SK-N-SH (cell line): Measurements from ENCODE around the gene OR10T2. TPM values are rescaled to one million over a fixed set of nuclear protein-coding genes. Genes with fewer than 3 reads are reported as not detected.

ENCODE experiments used
- CTCF ChIA-PET: fragments of 300-600, 350-600 bp; formaldehyde crosslinking; extraction: SDS; loops from one replicate; lab custom pipeline; 2021; lab: Yijun Ruan, JAX
- POLR2A ChIA-PET: fragments of 350-600 bp; sonication (Branson Sonifier 250); formaldehyde crosslinking; extraction: SDS; loops from one replicate; lab custom pipeline; 2020; ENCODE audit warnings: antibody characterized with exemption, inconsistent platforms; lab: Yijun Ruan, JAX
- DNase-seq: peaks from one replicate; pipeline ENCODE4 v3.0.0; 2012
- H2AFZ ChIP-seq: fragments of 200-600 bp; sonication (generic); 2 replicates; pipeline ENCODE4 v1.8.1; 2016; ENCODE audit warnings: antibody characterized with exemption, mild to moderate bottlenecking, low read depth
- H3F3A ChIP-seq: fragments of 200-600 bp; sonication (generic); replicated peaks from 2 replicates; pipeline ENCODE3; 2016; ENCODE audit warnings: antibody characterized with exemption, mild to moderate bottlenecking; ENCODE audit not compliant: insufficient read depth
- H3K27ac ChIP-seq, 2 experiments: fragments of 200-500 bp in 1 of 2; fragments of 200-600 bp in 1 of 2; sonication (Bioruptor generic) in 1 of 2; sonication (generic), shearing (Covaris generic) in 1 of 2; 2 replicates each; pipeline versions ENCODE4 v1.5.1 to v1.6.1; 2014 to 2016; ENCODE audit warnings: low read depth in 2 of 2, inconsistent platforms in 1 of 2, low read length in 1 of 2, mild to moderate bottlenecking in 1 of 2, mixed read lengths in 1 of 2
- H3K27me3 ChIP-seq: fragments of 200-600 bp; sonication (generic), shearing (Covaris generic); 2 replicates; pipeline ENCODE4 v1.6.1; 2016; ENCODE audit warnings: mixed run types; ENCODE audit not compliant: insufficient read depth
- H3K36me3 ChIP-seq, 2 experiments: fragments of 200-500 bp in 1 of 2; fragments of 200-600 bp in 1 of 2; sonication (Bioruptor generic) in 1 of 2; sonication (generic) in 1 of 2; replicated peaks in 1 of 2; 2 replicates each; pipeline versions ENCODE3 to v1.5.1; 2014 to 2016; ENCODE audit warnings: low read length in 1 of 2, mild to moderate bottlenecking in 1 of 2; ENCODE audit not compliant: insufficient read depth in 2 of 2, control insufficient read depth in 1 of 2
- H3K4me1 ChIP-seq, 2 experiments: fragments of 200-500 bp in 1 of 2; fragments of 200-600 bp in 1 of 2; sonication (Bioruptor generic) in 1 of 2; sonication (generic), shearing (Covaris generic) in 1 of 2; 2 replicates each; pipeline versions ENCODE4 v1.5.1 to v1.6.1; 2014 to 2016; ENCODE audit warnings: low read depth in 1 of 2, low read length in 1 of 2, mixed run types in 1 of 2; ENCODE audit not compliant: insufficient read depth in 2 of 2, control insufficient read depth in 1 of 2
- H3K4me2 ChIP-seq: fragments of 200-600 bp; sonication (generic), shearing (Covaris generic); 2 replicates; pipeline ENCODE4 v1.6.1; 2017; ENCODE audit warnings: mixed run types
- H3K4me3 ChIP-seq, 2 experiments: fragments of 200-500 bp in 1 of 2; fragments of 200-600 bp in 1 of 2; sonication (Bioruptor generic) in 1 of 2; sonication (generic), shearing (Covaris generic) in 1 of 2; 2 replicates each; pipeline versions ENCODE4 v1.5.1 to v1.8.1; 2014 to 2016; ENCODE audit warnings: low read depth in 2 of 2, inconsistent platforms in 1 of 2, low read length in 1 of 2, mild to moderate bottlenecking in 1 of 2, mixed read lengths in 1 of 2, moderate library complexity in 1 of 2
- H3K79me2 ChIP-seq: fragments of 200-600 bp; sonication (generic); 2 replicates; pipeline ENCODE4 v1.8.1; 2017; ENCODE audit warnings: mild to moderate bottlenecking; ENCODE audit not compliant: insufficient read depth
- H3K9ac ChIP-seq: fragments of 200-600 bp; sonication (generic); 2 replicates; pipeline ENCODE4 v1.6.1; 2017; ENCODE audit warnings: mixed run types
- H3K9me2 ChIP-seq: fragments of 200-600 bp; sonication (generic); 2 replicates; pipeline ENCODE4 v1.6.1; 2017; ENCODE audit warnings: mixed run types
- H3K9me3 ChIP-seq: fragments of 200-600 bp; sonication (generic); 2 replicates; pipeline ENCODE4 v1.6.1; 2017; ENCODE audit warnings: mixed run types, mild to moderate bottlenecking, moderate library complexity
- H4K20me1 ChIP-seq: fragments of 200-600 bp; sonication (generic); 2 replicates; pipeline ENCODE4 v1.6.1; 2017; ENCODE audit warnings: mild to moderate bottlenecking, mixed run types; ENCODE audit not compliant: insufficient read depth
- CTCF ChIP-seq: fragments of 200-600 bp; sonication (generic); IDR thresholded peaks from 2 replicates; pipeline ENCODE4 v1.6.1; 2017; ENCODE audit warnings: antibody characterized with exemption, mild to moderate bottlenecking, moderate library complexity
- ELF1 ChIP-seq: IDR thresholded peaks from 2 replicates; pipeline ENCODE4 v1.4.0; 2012
- EP300 ChIP-seq, 2 experiments: IDR thresholded peaks; 2 replicates each; pipeline versions ENCODE4 v1.4.0 to v1.6.1; 2012; ENCODE audit warnings: borderline replicate concordance in 1 of 2, low read depth in 1 of 2, low read length in 1 of 2
- EZH2phosphoT487 ChIP-seq: fragments of 200-600 bp; sonication (generic); IDR thresholded peaks from 2 replicates; pipeline ENCODE4 v1.6.1; 2017; ENCODE audit warnings: low read depth, mixed run types, mild to moderate bottlenecking, antibody characterized with exemption, moderate library complexity, borderline replicate concordance
- FOXM1 ChIP-seq: IDR thresholded peaks from 2 replicates; pipeline ENCODE4 v1.4.0; 2012; ENCODE audit warnings: low read depth, mild to moderate bottlenecking
- GATA2 ChIP-seq: sonication (generic); formaldehyde crosslinking; IDR thresholded peaks from 2 replicates; pipeline ENCODE4 v1.5.0; 2020; ENCODE audit warnings: mild to moderate bottlenecking, missing genetic modification reagents
- MAX ChIP-seq: IDR thresholded peaks from 2 replicates; pipeline ENCODE4 v1.4.0; 2012; ENCODE audit warnings: low read depth
- MEF2A ChIP-seq: IDR thresholded peaks from 2 replicates; pipeline ENCODE4 v1.4.0; 2012; ENCODE audit warnings: low read depth, borderline replicate concordance
- NFIC ChIP-seq: IDR thresholded peaks from 2 replicates; pipeline ENCODE4 v1.4.0; 2012; ENCODE audit warnings: borderline replicate concordance
- POLR2AphosphoS5 ChIP-seq: IDR thresholded peaks from 2 replicates; pipeline ENCODE4 v1.6.1; 2012; ENCODE audit warnings: low read depth, low read length
- REST ChIP-seq: IDR thresholded peaks from 2 replicates; pipeline ENCODE4 v1.6.1; 2012; ENCODE audit warnings: mild to moderate bottlenecking, low read depth, low read length, moderate library complexity
- SIN3A ChIP-seq: IDR thresholded peaks from 2 replicates; pipeline ENCODE4 v1.6.1; 2012; ENCODE audit warnings: low read depth, mild to moderate bottlenecking, low read length, moderate library complexity, borderline replicate concordance
- TAF1 ChIP-seq: IDR thresholded peaks from 2 replicates; pipeline ENCODE4 v1.6.1; 2012; ENCODE audit warnings: low read depth, mild to moderate bottlenecking, low read length, moderate library complexity, borderline replicate concordance
- WGBS: methylation state at CpG from one replicate; pipeline ENCODE4 v1.1.6; 2017; ENCODE audit warnings: low lambda C conversion rate; 5-methylcytosine and 5-hydroxymethylcytosine counted together
- polyA plus RNA-seq, 3 experiments: library from polyadenylated mRNA; depleted of rRNA; stranded (reverse); fragments of >200 nt; gene quantifications; 2 replicates each; pipeline ENCODE4 v1.2.3, GENCODE V29; 2012
- TF ChIP-seq, protein P1 (sequence below): IDR thresholded peaks from 2 replicates; pipeline ENCODE4 v1.4.0; 2012; ENCODE audit warnings: low read depth, borderline replicate concordance

Gene OR10T2
- polyA plus RNA-seq, 1 of the 3 experiments (the other 2 are of a cell fraction) = not detected

GRCh38 chr1:158414651-158415345, 15.5 kb upstream of the OR10T2 start:
- TF ChIP-seq NFIC = no peak
- TF ChIP-seq, all 33 proteins: peak for 0
- H3K4me2 ChIP-seq = no peak overlapping the region
- H3K4me1 ChIP-seq = no peaks in the 10 kb centered on the region
- H3K36me3 ChIP-seq = no peaks in the 10 kb centered on the region
- H3K27ac ChIP-seq = no peak overlapping the region
- H3F3A ChIP-seq = no peaks in the 10 kb centered on the region
- no peaks in the 10 kb centered on the region for H3K27me3 ChIP-seq
- no peaks in the 10 kb centered on the region for H3K9me3 ChIP-seq
- H3K9ac ChIP-seq = no peak overlapping the region
- POLR2A ChIA-PET = no interaction called here
- WGBS = 10% methylated on average over 4 of the region's 4 CpGs
- no peaks in the 10 kb centered on the region for H4K20me1 ChIP-seq
- H3K79me2 ChIP-seq = no peaks in the 10 kb centered on the region
- H2AFZ ChIP-seq = no peak overlapping the region
- H3K9me2 ChIP-seq = no peaks in the 10 kb centered on the region
- no peak overlapping the region for H3K4me3 ChIP-seq
- no peak for DNase-seq
- CTCF ChIA-PET = no interaction called here

GRCh38 chr1:158407092-158407491, 7.8 kb upstream of the OR10T2 start:
- no peak overlapping the region for H3K4me3 ChIP-seq
- no peaks in the 10 kb centered on the region for H4K20me1 ChIP-seq
- CTCF ChIA-PET = no interaction called here
- H2AFZ ChIP-seq = no peak overlapping the region
- 7% methylated on average over 5 of the region's 5 CpGs for WGBS
- H3K36me3 ChIP-seq = no peaks in the 10 kb centered on the region
- H3K79me2 ChIP-seq = no peaks in the 10 kb centered on the region
- no peaks in the 10 kb centered on the region for H3K27me3 ChIP-seq
- no peaks in the 10 kb centered on the region for H3K9me3 ChIP-seq
- POLR2A ChIA-PET = no interaction called here
- TF ChIP-seq GATA2 (no peak), POLR2AphosphoS5 (no peak), TAF1 (no peak), EZH2phosphoT487 (no peak), MEF2A (no peak), SIN3A (no peak), REST (no peak), ELF1 (no peak), CTCF (no peak), MAX (no peak), EP300 (IDR thresholded peaks at IDR 0.05; ENCODE audit: borderline replicate concordance in 1 of 2, low read depth in 1 of 2, low read length in 1 of 2) (no peak), FOXM1 (no peak)
- TF ChIP-seq, protein P1, sequence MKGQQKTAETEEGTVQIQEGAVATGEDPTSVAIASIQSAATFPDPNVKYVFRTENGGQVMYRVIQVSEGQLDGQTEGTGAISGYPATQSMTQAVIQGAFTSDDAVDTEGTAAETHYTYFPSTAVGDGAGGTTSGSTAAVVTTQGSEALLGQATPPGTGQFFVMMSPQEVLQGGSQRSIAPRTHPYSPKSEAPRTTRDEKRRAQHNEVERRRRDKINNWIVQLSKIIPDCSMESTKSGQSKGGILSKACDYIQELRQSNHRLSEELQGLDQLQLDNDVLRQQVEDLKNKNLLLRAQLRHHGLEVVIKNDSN = no peak
- H3K27ac ChIP-seq = no peak overlapping the region
- H3K9ac ChIP-seq = no peak overlapping the region
- DNase-seq = no peak
- no peak overlapping the region for H3K4me2 ChIP-seq
- no peaks in the 10 kb centered on the region for H3F3A ChIP-seq
- H3K4me1 ChIP-seq = no peaks in the 10 kb centered on the region
- H3K9me2 ChIP-seq = no peaks in the 10 kb centered on the region
